Neuronal stem cell (in vitro differentiated cells): ENCODE results near the gene TNIP1.

Experiments used
- DNase-seq: peaks from one replicate; pipeline ENCODE4 v3.0.0-alpha.2; 2013; ENCODE audit warnings: low spot score
- H2AFZ ChIP-seq: one replicate; pipeline ENCODE4 v1.6.1; 2013; ENCODE audit warnings: mild to moderate bottlenecking, low read length, inconsistent platforms
- H2AK5ac ChIP-seq: 2 replicates; pipeline ENCODE4 v1.6.1; 2013; ENCODE audit warnings: low read depth, mild to moderate bottlenecking, inconsistent platforms, low read length, moderate library complexity, mixed read lengths
- H2BK120ac ChIP-seq: 2 replicates; pipeline ENCODE4 v1.6.1; 2013; ENCODE audit warnings: low read depth, mild to moderate bottlenecking, inconsistent platforms, low read length, moderate library complexity, mixed read lengths
- H2BK12ac ChIP-seq: one replicate; pipeline ENCODE4 v1.6.1; 2013; ENCODE audit warnings: low read length, inconsistent platforms
- H2BK15ac ChIP-seq: 2 replicates; pipeline ENCODE4 v1.6.1; 2013; ENCODE audit warnings: mild to moderate bottlenecking, low read length, inconsistent platforms, mixed read lengths
- H2BK5ac ChIP-seq: one replicate; pipeline ENCODE4 v1.6.1; 2013; ENCODE audit warnings: inconsistent platforms, mild to moderate bottlenecking, low read length, moderate library complexity
- H3K14ac ChIP-seq: one replicate; pipeline ENCODE4 v1.6.1; 2013; ENCODE audit warnings: low read length, inconsistent platforms
- H3K18ac ChIP-seq: 2 replicates; pipeline ENCODE4 v1.6.1; 2013; ENCODE audit warnings: low read length, inconsistent platforms
- H3K23ac ChIP-seq: 2 replicates; pipeline ENCODE4 v1.6.1; 2013; ENCODE audit warnings: low read depth, mild to moderate bottlenecking, mixed read lengths, low read length, inconsistent platforms; ENCODE audit not compliant: poor library complexity
- H3K27ac ChIP-seq: replicated peaks from 3 replicates; pipeline ENCODE4 v1.5.1; 2013; ENCODE audit warnings: low read length, inconsistent platforms
- H3K27me3 ChIP-seq, 3 experiments: 2 replicates each; pipeline ENCODE4 v1.6.1; 2013; ENCODE audit warnings: low read length in 3 of 3, mild to moderate bottlenecking in 2 of 3, inconsistent platforms in 1 of 3, low read depth in 1 of 3, mixed read lengths in 1 of 3, moderate library complexity in 1 of 3; ENCODE audit not compliant: control insufficient read depth in 3 of 3, insufficient read depth in 3 of 3
- H3K36me3 ChIP-seq, 2 donors: replicated peaks in 1 of 2; 2 replicates each; pipeline ENCODE4 v1.6.1; 2013; ENCODE audit warnings: low read length in 2 of 2; ENCODE audit not compliant: control insufficient read depth in 2 of 2, insufficient read depth in 2 of 2
- H3K4ac ChIP-seq: 2 replicates; pipeline ENCODE4 v1.6.1; 2013; ENCODE audit warnings: inconsistent platforms, mild to moderate bottlenecking, low read length, moderate library complexity
- H3K4me1 ChIP-seq, 2 donors: 1 replicate in 1 of 2; 2 replicates in 1 of 2; pipeline ENCODE4 v1.6.1; 2013; ENCODE audit warnings: low read length in 2 of 2, low read depth in 1 of 2; ENCODE audit not compliant: control insufficient read depth in 2 of 2, insufficient read depth in 1 of 2
- H3K4me2 ChIP-seq: one replicate; pipeline ENCODE4 v1.6.1; 2013; ENCODE audit warnings: mild to moderate bottlenecking, low read length, inconsistent platforms; ENCODE audit not compliant: insufficient read depth, poor library complexity, severe bottlenecking
- H3K4me3 ChIP-seq, 2 donors: 2 replicates each; pipeline ENCODE4 v1.5.1; 2013; ENCODE audit warnings: low read length in 2 of 2, mild to moderate bottlenecking in 2 of 2, inconsistent platforms in 1 of 2, moderate library complexity in 1 of 2
- H3K79me1 ChIP-seq: one replicate; pipeline ENCODE4 v1.6.1; 2013; ENCODE audit warnings: low read depth, mild to moderate bottlenecking, inconsistent platforms, low read length, moderate library complexity
- H3K9ac ChIP-seq: one replicate; pipeline ENCODE4 v1.6.1; 2013; ENCODE audit warnings: mild to moderate bottlenecking, low read depth, low read length, inconsistent platforms; ENCODE audit not compliant: poor library complexity
- H3K9me3 ChIP-seq, 2 donors: replicated peaks in 1 of 2; 2 replicates each; pipeline versions ENCODE3 to v1.6.1; 2013; ENCODE audit warnings: low read length in 2 of 2, mild to moderate bottlenecking in 2 of 2, inconsistent platforms in 1 of 2, low read depth in 1 of 2, mixed read lengths in 1 of 2, moderate library complexity in 1 of 2; ENCODE audit not compliant: control insufficient read depth in 2 of 2, insufficient read depth in 1 of 2
- H4K8ac ChIP-seq: one replicate; pipeline ENCODE4 v1.6.1; 2013; ENCODE audit warnings: low read depth, mild to moderate bottlenecking, inconsistent platforms, low read length, moderate library complexity
- H4K91ac ChIP-seq: one replicate; pipeline ENCODE4 v1.6.1; 2013; ENCODE audit warnings: low read length, low read depth, mild to moderate bottlenecking, inconsistent platforms; ENCODE audit not compliant: poor library complexity
- WGBS, 2 donors: extraction: QIAGEN DNeasy Blood & Tissue Kit; methylation state at CpG; one replicate each; pipeline ENCODE4 v1.1.7; 2013; ENCODE audit warnings: missing lambda C conversion rate in 2 of 2, mixed read lengths in 1 of 2; ENCODE audit not compliant: insufficient read length in 2 of 2, insufficient replicate concordance in 1 of 2; ENCODE audit errors: extremely low coverage in 2 of 2; 5-methylcytosine and 5-hydroxymethylcytosine counted together

TNIP1 gene

DNA sequence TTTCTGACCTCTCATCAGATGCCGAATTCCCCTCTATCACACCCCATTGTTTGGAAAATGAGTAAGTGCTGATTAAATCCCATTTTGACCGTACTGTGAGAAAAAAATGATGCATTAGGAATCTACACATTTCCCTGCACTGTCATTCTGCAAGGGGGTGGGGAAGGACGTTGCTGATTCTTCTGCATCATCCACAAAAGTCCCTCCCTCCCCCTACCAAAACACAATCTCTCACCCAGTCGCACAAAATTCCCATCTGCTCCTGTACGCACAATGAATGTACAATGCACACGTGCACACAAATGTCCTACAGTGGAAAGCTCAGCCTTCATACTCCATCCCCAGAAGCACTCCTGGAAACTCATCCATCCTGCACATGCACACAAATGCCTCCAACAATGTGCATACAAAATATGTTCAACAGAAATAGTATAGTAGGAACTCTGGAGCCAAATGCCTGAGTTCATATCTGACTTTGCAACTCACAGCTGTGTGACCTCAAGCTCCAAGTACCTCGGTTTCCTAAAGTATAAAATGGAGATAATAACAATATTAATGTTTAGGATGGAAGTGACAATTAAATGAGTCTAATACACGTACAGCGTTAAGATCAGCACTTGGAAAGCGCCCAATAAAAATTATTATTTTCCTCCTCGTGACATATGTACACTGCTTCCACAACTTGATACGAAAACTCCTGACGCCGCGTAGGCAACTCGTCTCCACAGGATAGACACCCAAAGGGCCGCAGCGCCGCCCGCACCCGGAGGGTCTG is 809 bp downstream of the TNIP1 start:
- DNase-seq: no peak
- no peaks in the 10 kb centered on the region for H3K9me3 ChIP-seq
- no peak overlapping the region for H2BK15ac ChIP-seq
- H3K79me1 ChIP-seq: peaks cover 5% of the 10 kb centered on the region
- peak overlapping the region; percentile 98 for H2AFZ ChIP-seq
- peaks cover 2 to 3% of the 10 kb centered on the region in 2 donors for H3K36me3 ChIP-seq
- H3K18ac ChIP-seq: no peak overlapping the region
- H4K91ac ChIP-seq: no peak overlapping the region
- H3K9ac ChIP-seq: peak overlapping the region; percentile 94
- H3K27ac ChIP-seq: no peak overlapping the region
- H3K27me3 ChIP-seq: no peaks in the 10 kb centered on the region
- H2BK5ac ChIP-seq: peak overlapping the region; percentile 85
- H3K14ac ChIP-seq: no peak overlapping the region
- H2BK12ac ChIP-seq: no peak overlapping the region
- WGBS, 2 donors: no CpG with 5 or more reads among the region's 21 CpGs
- peak overlapping the region; percentile 82 for H3K23ac ChIP-seq
- peaks cover 0 to 4% of the 10 kb centered on the region in 2 donors for H3K4me1 ChIP-seq
- peak overlapping the region; percentile 55 for H3K4me2 ChIP-seq
- H2AK5ac ChIP-seq: no peak overlapping the region
- H3K4me3 ChIP-seq: peak overlapping the region; percentile 78 to 98
- no peak overlapping the region for H2BK120ac ChIP-seq
- H4K8ac ChIP-seq: no peak overlapping the region
- no peak overlapping the region for H3K4ac ChIP-seq

DNA sequence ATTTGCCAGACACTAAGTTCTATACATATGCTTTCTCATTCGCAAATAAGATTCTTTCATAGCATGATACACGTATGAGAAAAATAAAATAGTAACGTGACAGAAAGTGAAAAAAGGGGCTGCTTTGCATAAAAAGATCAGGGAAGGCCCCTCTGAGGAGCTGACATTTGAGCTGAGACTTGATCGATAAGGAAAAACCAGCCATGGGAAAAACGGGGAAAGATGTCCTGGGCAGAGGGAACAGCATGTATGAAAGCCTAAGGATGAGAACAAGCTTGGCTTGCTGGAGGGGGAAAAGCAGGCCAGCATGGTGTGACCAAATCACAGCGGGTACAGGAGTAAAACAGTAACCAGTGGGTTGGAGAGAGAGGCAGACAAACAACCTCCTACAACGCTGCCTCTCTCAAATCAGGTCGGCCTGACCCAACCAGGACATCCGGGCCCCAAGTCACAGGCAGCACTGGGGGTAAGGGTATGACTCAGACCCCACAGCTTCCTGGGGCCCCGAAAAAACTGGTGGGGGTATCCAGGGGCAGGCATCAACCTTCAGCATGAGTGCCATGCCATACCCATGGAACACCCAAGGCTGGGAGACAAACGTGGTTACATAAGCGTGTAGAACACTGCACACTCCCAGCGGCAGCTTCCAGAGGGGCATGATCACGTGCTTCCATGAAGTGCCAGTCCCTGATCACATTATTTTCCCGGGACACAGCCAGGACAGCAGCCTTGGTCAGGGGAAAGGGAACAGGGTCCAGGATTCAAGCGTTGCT is 2.2 kb downstream of the TNIP1 start:
- WGBS, 2 donors: no CpG with 5 or more reads among the region's 16 CpGs
- H2AFZ ChIP-seq: no peak overlapping the region
- DNase-seq: no peak
- H3K27ac ChIP-seq: no peak overlapping the region
- no peak overlapping the region for H3K4ac ChIP-seq
- peak overlapping the region; percentile 27 for H4K91ac ChIP-seq
- peaks cover 2 to 3% of the 10 kb centered on the region in 2 donors for H3K36me3 ChIP-seq
- H2BK5ac ChIP-seq: no peak overlapping the region
- no peak overlapping the region for H4K8ac ChIP-seq
- peaks cover 0 to 4% of the 10 kb centered on the region in 2 donors for H3K4me1 ChIP-seq
- H3K4me2 ChIP-seq: no peak overlapping the region
- H3K4me3 ChIP-seq: no peak overlapping the region
- H2AK5ac ChIP-seq: no peak overlapping the region
- H2BK15ac ChIP-seq: no peak overlapping the region
- no peak overlapping the region for H3K14ac ChIP-seq
- no peak overlapping the region for H2BK120ac ChIP-seq
- H3K23ac ChIP-seq: no peak overlapping the region
- H3K9ac ChIP-seq: no peak overlapping the region
- peaks cover 7% of the 10 kb centered on the region for H3K79me1 ChIP-seq
- no peaks in the 10 kb centered on the region for H3K9me3 ChIP-seq
- H3K27me3 ChIP-seq: no peaks in the 10 kb centered on the region
- no peak overlapping the region for H3K18ac ChIP-seq
- H2BK12ac ChIP-seq: no peak overlapping the region

DNA sequence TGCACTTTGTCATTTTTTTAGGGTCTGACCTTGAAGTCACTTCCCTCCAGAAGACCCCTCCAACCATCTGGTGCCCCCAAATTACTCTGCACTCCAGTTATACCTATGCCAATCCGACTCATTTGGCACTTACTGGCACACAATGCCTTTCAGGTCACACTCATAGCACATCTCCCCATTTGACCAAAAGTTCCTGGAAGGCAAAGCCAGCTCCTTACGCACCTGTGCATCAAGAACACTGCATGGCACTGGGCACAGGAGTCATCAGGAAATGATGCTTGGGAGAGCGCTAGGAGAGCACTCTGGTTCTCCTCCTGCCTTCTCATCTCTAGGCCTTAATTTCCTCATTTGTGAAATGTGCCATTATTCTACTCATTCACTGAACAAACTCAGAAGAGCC is 2.9 kb downstream of the TNIP1 start:
- H3K4me1 ChIP-seq: peaks cover 0 to 4% of the 10 kb centered on the region in 2 donors
- no peaks in the 10 kb centered on the region for H3K27me3 ChIP-seq
- H2BK15ac ChIP-seq: no peak overlapping the region
- peaks cover 7% of the 10 kb centered on the region for H3K79me1 ChIP-seq
- no peak overlapping the region for H3K14ac ChIP-seq
- H3K4me2 ChIP-seq: no peak overlapping the region
- H2AK5ac ChIP-seq: no peak overlapping the region
- no peak for DNase-seq
- no peak overlapping the region for H3K9ac ChIP-seq
- H3K18ac ChIP-seq: no peak overlapping the region
- H2BK12ac ChIP-seq: no peak overlapping the region
- no peak overlapping the region for H2BK5ac ChIP-seq
- H4K8ac ChIP-seq: no peak overlapping the region
- WGBS, 2 donors: no CpG with 5 or more reads among the region's 3 CpGs
- H3K9me3 ChIP-seq: no peaks in the 10 kb centered on the region
- no peak overlapping the region for H3K4ac ChIP-seq
- no peak overlapping the region for H3K4me3 ChIP-seq
- H2BK120ac ChIP-seq: no peak overlapping the region
- H3K27ac ChIP-seq: no peak overlapping the region
- H2AFZ ChIP-seq: no peak overlapping the region
- H4K91ac ChIP-seq: no peak overlapping the region
- peaks cover 2 to 3% of the 10 kb centered on the region in 2 donors for H3K36me3 ChIP-seq
- no peak overlapping the region for H3K23ac ChIP-seq

DNA sequence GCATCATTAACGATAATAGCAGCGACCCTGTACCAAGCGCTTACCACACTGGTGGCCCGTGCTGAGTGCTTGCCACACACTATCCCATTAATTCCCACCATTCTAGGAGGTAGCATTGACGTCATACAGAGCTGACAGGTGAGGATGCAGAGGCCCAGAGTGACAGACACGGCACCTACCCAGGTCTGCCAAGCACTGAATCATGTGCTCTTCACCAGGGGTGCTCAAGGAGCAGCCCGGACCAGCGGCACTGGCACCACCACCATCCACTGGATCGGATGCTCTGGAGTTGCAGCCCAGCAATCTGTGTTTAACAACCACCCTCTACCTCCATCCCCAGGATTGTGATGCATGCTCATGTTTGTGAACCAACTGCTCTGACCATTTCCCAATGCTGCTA is 3.4 kb downstream of the TNIP1 start:
- Histone ChIP-seq H3K4me3 (peak overlapping the region in 1 of 2 donors; percentile 9), H4K8ac (no peak overlapping the region), H3K4me2 (no peak overlapping the region), H3K27me3 (no peaks in the 10 kb centered on the region), H2AK5ac (no peak overlapping the region), H3K9ac (no peak overlapping the region), H3K23ac (peak overlapping the region; percentile 11), H2BK120ac (no peak overlapping the region), H2BK12ac (no peak overlapping the region), H3K4ac (no peak overlapping the region), H4K91ac (no peak overlapping the region), H2BK15ac (no peak overlapping the region), H3K36me3 (peaks cover 2 to 3% of the 10 kb centered on the region in 2 donors), H3K4me1 (peaks cover 0 to 4% of the 10 kb centered on the region in 2 donors), H2AFZ (no peak overlapping the region), H3K18ac (no peak overlapping the region), H3K27ac (no peak overlapping the region), H3K9me3 (no peaks in the 10 kb centered on the region), H3K79me1 (peaks cover 7% of the 10 kb centered on the region), H2BK5ac (no peak overlapping the region), H3K14ac (no peak overlapping the region)
- no peak for DNase-seq
- WGBS, 2 donors: no CpG with 5 or more reads among the region's 9 CpGs
